ENCODE results near the gene GAS6.
"Not testable (repeated sequence)": the region's sequence is repeated elsewhere in the genome, so short reads cannot be mapped to it uniquely, and the experiment has no call there.

GAS6 gene

DNA sequence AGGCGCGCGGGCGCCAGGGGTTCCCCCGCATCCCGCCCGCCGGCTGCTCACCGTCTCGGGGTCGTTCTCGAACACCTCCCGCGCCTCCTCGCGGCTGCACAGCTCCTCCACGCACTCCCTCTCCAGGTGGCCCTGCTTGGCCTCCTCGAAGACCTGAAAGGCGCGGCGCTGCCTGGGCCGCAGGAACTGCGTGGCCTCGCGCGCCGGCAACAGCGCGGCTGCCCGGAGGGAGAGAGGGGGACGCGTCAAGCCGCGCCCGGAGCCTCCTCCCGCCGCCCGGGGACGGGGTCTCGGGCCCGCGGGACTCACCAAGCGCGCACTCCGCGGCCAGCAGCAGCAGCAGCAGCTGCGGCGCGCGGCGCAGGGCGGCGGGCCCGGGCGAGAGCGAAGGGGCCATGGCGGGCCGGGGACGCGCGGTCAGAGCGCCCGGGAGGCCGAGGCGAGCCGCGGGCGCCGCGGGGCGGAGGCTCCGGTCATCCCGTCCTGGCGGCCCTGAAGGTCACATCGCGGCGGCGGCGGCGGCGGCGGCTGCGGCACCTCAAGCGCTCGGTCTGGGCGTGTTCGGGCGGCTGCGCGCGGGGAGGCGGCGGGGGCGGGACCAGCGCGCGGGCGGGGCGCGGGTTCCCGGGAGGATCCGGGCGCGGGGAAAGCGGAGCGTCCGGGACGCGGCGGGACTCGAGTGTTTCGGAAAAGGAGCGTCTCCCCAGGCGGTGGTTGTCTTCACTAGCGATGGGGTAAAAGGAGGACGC lies at the start of gene GAS6:
TSS of gene GAS6 (minus strand) at position 553 of the 749 bp plus-strand sequence. CDS start at position 397, 156 bp downstream.
- peak; percentile 73 for DNase-seq (ENCODE audit: low spot score)

- not testable (repeated sequence) for DNase-seq (ENCODE audit: low spot score)
These were observed 49.5 kb upstream of the GAS6 start for GRCh38 chr13:113913408-113913807.

- no peak for DNase-seq (ENCODE audit: low spot score)
These were observed 48.7 kb upstream of the GAS6 start for GRCh38 chr13:113912596-113912995.

GRCh38 chr13:113907635-113908617 lies 44.0 kb upstream of the GAS6 start:
- no peak for DNase-seq (ENCODE audit: low spot score)

GRCh38 chr13:113906571-113906970 lies 42.7 kb upstream of the GAS6 start:
- no peak for DNase-seq (ENCODE audit: low spot score)

- no peak for DNase-seq (ENCODE audit: low spot score)
These were observed 42.1 kb upstream of the GAS6 start for GRCh38 chr13:113905942-113906341.

GRCh38 chr13:113905018-113905417 lies 41.1 kb upstream of the GAS6 start:
- no peak for DNase-seq (ENCODE audit: low spot score)

GRCh38 chr13:113904411-113904810 lies 40.5 kb upstream of the GAS6 start:
- no peak for DNase-seq (ENCODE audit: low spot score)

DNA sequence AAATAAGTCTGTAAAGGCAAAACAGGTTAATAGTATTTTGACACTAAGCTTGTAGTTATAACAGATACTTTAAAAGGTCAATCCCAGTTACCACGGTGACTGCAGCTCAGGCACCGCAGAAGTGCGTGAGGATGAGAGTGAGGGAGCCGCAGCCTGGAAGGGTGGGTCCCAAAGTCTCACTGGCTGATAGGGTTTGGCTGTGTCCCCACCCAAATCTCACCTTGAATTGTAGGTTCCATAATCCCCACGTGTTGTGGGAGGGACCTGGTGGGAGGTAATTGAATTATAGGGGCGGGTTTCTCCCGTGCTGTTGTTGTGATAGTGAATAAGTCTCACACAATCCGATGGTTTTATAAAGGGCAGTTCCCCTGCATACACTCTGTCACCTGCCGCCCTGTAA lies 40.0 kb upstream of the GAS6 start:
- DNase-seq (ENCODE audit: low spot score) = no peak

GRCh38 chr13:113902986-113903775 lies 39.3 kb upstream of the GAS6 start:
- no peak for DNase-seq (ENCODE audit: low spot score)

DNA sequence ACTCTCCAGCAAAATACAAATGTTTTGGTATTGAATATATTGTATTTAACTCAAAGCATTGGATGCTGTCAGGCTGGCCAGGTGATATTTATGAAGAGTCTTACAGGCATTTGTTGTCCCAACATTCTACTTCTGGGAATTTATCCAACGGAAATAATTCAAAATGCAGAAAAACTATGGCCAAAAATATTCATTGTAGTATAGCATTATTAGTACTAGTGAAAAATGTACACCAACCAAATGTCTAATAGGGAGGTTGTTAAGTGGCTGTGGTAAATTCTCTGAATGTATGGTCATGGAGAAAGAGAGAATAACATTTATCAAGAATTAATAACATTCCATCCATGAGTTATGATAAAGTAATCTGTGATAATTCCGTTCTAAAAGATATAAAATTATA lies 38.6 kb upstream of the GAS6 start:
- DNase-seq (ENCODE audit: low spot score) = no peak

DNA sequence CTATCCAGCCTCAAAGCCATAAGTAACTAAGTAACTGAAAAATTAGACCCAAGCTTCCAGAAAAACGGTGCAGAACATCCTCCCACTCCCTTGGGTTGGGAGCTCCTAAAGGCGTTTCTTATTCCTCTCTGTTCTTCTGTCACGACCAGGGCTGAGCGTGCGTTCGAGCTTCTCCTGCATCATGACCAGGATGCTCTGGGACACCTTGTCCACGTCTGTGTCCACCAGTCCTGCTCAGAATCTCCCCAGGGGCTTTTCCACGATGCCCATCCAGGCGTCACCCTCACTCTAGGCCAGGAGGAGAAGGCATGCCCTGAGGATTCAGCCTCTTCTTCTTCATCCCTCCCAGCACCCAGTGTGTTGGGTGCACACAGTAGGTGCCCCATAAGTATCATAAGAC lies 37.8 kb upstream of the GAS6 start:
- DNase-seq (ENCODE audit: low spot score) = no peak

DNA sequence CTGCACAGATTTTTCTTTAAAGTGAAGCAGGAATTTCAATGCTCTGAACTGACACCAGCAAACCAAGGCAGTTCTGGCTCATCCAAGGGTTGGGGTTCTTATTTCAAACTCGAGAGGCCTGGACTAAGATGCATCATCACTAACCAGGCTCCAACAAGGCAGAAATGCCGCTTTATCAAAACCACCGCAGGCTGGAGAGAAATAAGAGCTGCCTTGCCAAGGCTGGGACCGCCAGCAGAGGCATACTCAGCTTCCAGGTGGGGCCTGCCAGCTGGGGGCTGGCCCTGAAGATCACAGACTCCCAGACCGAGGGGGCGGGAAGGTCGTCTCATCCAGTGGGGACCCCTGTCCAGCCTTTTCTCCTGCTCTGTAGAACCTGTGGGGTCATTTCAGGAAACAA lies 37.4 kb upstream of the GAS6 start:
- DNase-seq (ENCODE audit: low spot score) = no peak

DNA sequence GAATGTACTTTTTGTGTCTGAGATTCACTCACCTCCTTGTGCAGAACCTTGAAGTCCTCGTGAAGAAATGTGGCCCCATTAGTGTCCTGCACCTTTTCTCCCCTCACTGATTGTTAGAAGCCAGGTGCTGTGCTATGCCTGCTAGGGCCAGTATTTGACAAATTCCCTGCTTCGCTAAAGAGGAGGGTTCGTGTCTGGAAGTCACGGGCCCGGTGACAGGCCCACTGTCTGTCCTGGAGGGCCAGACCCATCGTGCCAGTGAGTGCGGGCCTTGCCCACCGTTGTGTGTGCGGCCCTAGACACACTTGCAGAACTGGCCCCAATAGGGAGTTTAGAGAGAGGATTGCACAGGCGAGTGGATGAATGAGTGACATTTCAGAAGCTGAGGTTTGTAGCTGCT lies 36.8 kb upstream of the GAS6 start:
- no peak for DNase-seq (ENCODE audit: low spot score)

GRCh38 chr13:113898391-113898790 lies 34.5 kb upstream of the GAS6 start:
- no peak for DNase-seq (ENCODE audit: low spot score)

DNA sequence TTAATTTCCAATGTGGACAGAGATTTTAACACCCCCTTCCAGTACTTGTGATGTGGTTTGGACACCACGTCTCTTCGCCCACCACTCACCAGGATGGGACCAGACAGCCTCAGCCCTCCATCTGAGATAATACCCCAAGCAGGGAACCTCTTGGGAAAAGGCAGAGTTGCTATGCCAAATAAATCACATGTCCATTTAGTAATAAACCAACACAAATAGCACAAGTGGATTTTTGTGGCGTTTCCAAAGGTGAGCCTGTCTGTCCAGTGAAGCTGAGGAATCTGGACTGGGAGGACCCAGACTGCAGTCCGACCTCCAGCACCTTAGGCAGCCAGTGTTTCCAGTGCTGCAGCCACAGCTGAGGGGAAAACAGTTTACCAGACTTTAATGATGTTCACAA lies 34.1 kb upstream of the GAS6 start:
- DNase-seq (ENCODE audit: low spot score) = no peak

DNA sequence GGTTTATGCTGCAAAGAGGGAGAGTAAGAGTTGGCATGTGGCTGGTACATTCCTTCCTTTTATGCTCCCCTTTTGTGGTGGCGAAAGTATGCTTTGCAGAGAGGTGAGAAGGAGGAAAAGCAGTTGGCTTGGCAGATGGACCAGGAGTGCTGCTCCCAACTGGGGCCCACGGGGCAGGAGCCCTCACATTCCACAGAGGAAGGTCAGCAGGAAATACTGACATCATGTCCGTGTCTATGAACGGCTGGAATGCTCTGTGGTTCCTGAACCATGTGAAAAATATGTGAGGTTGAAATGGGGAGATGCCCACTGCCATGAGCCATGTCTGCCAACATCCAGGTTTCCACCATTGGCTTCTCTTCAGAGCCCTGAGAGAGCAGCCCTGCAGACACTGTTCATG lies 33.3 kb upstream of the GAS6 start:
- DNase-seq (ENCODE audit: low spot score) = peak; percentile 89

DNA sequence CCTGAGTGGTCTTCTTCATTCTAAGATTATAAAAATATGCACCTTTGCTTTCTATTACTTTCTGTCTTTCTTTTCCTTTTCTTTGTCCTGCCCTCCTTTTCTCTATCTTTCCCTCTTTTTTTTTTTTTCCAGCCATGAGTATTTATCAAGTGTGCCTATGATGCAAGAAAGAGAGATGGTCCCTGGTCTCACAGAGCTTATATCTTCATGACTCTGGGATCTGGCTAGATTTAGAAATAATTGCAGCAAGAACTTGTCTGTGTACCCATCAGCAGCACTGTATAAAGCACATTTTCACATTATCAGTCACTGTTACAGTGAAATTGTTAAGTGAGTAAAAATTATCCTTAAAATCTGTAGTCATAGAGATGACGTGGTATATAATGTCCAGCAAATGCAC lies 31.6 kb upstream of the GAS6 start:
- DNase-seq (ENCODE audit: low spot score) = no peak

DNA sequence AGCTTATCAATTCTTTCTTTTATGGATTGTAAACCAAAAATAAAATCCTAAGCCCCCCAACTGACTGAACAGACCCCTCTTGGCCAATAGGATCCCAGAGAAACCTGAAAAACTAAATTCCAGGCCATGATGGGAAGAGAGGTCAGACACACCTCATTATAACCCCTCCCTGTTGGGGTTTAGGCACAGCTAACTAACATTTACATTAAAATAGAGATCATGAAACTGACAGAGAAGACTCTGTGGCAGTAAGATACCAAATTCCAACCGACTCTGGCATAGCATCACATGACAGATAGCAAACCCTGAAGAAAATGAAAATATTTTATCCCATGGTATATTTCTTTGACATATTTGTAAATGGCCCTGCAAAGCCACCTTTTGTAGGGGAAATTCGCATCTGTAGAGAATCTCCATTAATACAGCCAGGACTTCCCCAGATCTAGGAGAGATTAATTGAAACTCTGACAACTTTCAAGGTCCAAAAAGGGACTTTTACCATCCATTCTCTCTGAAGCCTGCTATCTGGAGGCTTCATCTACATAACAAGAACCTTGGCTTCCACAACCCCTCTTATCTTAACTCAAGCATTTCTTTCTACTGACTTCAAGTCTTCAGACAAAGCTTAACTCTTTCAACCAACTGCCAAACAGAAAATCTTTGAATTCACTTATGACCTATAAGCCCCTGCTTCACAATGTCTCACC lies 27.1 kb upstream of the GAS6 start:
- no peak for DNase-seq (ENCODE audit: low spot score)

GRCh38 chr13:113889467-113889866 lies 25.6 kb upstream of the GAS6 start:
- no peak for DNase-seq (ENCODE audit: low spot score)

- no peak for DNase-seq (ENCODE audit: low spot score)
These were observed 24.9 kb upstream of the GAS6 start for GRCh38 chr13:113888701-113889330.
